Anterior cingulate cortex (tissue), 58 donors: Measurements from ENCODE around the gene OR2V2.
A peak's percentile ranks its signal among the peaks of the same experiment; 100 is the strongest.
"Not testable (repeated sequence)": the region's sequence is repeated elsewhere in the genome, so short reads cannot be mapped to it uniquely, and the experiment has no call there.

Source experiments
- DNase-seq, 58 donors: peaks; one replicate each; lab custom pipeline; 2025; lab: John Stamatoyannopoulos, UW

OR2V2 gene, protein sequence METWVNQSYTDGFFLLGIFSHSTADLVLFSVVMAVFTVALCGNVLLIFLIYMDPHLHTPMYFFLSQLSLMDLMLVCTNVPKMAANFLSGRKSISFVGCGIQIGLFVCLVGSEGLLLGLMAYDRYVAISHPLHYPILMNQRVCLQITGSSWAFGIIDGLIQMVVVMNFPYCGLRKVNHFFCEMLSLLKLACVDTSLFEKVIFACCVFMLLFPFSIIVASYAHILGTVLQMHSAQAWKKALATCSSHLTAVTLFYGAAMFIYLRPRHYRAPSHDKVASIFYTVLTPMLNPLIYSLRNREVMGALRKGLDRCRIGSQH

DNA sequence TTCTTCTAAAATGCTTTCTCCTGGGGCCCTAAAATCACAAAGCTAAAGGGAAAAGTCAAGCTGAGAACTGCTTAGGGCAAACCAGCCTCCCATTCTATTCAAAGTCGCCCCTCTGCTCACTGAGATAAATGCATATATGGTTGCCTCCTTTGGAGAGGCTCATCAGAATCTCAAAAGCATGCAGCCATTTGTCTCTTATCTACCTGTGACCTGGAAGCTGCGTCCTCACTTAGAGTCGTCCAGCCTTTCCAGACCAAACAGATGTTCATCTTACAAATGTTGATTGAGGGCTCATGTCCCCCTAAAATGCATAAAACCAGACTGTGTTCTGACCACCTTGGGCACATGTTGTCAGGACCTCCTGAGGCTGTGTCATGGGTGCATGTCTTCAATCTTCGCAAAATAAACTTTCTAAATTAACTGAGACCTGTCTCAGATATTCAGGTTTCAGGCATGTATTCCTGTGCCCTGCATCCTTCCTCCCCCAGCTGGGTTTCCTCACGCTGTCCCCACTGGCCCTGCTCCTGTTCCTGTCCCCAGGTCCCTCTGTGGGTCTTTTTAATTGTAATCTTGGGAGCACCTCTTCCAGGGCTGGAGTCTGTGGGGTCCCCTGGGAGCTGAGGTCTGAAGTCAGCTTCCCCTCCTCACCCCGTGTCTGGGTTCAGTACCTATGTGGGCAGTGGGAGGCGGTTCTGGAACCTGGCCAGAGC, at the start of gene OR2V2:
TSS of gene OR2V2 (plus strand) at position 660 of the 710 bp plus-strand sequence. CDS start 7,357 bp downstream, outside the sequence.
- DNase-seq: not testable (repeated sequence)

DNA sequence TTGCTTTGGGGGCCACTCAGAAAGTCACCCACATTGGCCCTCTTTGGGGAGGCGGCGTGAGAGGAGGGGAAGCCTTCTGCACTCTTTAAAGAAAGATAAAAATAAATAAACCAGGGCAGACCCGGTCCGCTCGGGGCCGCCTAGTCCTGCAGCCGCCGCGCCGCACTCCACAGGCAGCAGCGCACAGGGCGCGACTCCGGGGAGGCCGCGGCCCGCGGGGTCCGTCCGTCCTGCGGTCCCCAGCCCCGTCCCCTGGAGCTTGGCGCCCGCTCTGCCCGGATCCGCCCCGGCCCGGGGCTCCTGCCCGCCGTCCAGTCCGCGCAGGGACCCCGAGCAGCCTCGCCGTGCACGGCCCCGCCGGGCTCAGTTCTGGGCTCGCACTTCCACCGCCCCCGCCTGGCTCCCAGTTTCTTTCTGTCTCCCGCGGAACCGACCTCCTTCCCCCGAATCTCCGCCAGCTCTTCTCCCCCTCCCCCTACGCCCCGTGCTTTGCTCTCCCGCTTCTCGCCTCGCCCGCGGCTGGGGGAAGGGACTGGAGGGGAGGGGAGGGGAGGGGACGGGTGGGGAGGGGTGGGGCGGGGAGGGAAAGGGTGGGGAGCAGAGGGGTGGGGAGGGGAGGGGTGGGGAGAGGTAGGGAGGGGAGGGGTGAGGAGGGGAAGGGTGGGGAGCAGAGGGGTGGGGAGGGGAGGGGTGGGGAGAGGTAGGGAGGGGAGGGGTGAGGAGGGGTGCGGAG, 49.5 kb upstream of the OR2V2 start:
- DNase-seq: not testable (repeated sequence)

DNA sequence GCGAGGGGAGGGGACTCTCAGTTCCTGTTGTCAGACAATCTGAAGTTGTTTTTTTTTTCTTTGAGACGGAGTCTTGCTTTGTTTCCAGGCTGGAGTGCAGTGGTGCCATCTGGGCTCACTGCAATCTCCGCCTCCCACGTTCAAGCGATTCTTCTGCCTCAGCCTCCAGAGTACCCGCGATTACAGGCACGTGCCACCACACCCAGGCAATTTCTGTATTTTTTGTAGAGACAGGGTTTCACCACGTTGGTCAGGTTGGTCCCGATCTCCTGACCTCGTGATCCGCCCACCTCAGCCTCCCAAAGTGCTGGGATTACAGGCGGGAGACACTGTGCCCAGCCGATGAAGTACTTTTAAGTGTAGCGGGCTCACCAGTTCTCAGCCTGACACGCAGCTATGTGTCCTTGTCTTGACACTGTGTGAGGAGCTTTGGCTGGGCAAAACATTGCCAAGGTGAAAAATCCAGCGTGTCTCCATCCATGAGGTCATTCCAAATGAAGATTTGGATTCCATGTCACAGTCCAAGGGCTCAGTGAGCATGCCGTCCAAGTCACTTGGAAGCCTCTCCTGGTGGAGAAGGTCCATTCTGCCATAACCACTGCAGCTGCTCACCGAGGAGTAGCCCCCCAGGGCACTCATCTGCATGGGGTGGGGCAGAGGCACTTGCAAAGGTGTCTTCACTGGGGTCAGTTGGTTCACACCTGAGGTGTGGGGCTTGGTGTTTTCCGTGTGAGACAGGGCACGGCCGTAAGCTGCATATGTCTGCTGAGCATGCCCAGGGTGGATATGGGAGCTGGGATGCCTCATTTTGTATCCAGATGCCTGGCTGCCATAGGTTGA, 48.4 kb upstream of the OR2V2 start:
- DNase-seq: no peak

DNA sequence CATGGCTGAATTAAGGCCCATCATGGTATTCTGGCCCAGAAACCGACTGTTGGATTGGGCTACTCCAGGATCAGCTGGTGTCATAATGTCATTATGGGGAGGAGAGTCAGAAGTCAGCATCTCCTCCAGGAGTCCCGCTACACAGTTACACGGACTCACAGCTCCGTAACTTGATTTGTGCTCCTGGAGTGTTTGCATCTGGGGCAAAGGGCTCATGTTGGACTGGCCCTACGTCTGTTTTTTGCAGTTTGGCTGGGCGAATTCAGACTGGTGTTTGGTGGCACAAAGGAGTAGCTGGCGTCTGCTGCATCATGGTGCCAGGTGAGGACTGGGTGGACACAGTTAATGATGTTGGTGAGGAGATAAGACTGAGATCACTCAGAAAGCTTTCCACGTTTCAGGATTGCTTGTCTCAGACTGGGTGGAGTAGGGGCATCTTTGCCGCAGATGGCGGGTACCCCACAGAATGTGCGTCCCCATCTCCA, 47.7 kb upstream of the OR2V2 start:
- DNase-seq: no peak

DNA sequence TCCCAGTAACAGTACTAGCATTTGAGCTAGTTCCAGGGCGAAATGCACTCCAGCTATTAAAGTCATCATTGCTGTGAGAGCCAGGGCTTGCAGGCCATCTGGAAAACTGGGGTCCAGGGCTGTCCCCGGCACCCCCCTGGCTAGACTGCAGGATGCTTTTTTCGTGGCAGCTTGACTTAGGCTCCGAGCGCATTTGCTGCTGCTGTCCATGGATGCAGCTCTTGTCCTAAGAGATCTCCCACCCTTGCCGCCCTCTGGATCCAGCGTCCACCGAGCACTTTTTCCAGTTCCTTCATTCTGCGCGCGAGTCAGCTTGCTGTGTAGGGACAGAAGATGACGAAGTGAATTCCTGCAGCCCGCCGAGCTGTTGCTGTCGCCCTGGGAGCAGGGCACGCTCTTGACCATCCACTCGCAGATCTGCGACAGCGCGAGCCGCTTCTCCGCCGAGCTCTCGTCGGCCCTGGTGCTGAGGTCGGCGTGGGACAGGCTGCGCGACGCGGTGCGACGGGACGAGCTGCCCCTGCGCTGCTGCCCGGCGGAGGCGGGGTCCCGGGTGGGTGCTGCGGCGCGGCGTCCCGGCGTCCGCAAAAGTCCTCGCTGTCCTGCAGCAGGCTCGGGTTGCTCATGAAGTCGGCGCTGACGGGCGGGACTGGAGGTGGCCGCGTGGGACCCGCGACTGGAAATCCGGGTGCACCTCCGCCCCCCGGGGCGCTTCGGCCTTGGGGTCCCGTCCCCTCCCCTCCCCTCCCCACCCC, 47.1 kb upstream of the OR2V2 start:
- DNase-seq: no peak

DNA sequence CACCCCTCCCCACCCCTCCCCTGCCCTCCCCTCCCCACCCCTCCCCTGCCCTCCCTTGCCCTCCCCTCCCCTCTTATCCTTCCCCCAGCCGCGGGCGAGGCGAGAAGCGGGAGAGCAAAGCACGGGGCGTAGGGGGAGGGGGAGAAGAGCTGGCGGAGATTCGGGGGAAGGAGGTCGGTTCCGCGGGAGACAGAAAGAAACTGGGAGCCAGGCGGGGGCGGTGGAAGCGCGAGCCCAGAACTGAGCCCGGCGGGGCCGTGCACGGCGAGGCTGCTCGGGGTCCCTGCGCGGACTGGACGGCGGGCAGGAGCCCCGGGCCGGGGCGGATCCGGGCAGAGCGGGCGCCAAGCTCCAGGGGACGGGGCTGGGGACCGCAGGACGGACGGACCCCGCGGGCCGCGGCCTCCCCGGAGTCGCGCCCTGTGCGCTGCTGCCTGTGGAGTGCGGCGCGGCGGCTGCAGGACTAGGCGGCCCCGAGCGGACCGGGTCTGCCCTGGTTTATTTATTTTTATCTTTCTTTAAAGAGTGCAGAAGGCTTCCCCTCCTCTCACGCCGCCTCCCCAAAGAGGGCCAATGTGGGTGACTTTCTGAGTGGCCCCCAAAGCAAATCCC, 46.2 kb upstream of the OR2V2 start:
- DNase-seq: not testable (repeated sequence)

DNA sequence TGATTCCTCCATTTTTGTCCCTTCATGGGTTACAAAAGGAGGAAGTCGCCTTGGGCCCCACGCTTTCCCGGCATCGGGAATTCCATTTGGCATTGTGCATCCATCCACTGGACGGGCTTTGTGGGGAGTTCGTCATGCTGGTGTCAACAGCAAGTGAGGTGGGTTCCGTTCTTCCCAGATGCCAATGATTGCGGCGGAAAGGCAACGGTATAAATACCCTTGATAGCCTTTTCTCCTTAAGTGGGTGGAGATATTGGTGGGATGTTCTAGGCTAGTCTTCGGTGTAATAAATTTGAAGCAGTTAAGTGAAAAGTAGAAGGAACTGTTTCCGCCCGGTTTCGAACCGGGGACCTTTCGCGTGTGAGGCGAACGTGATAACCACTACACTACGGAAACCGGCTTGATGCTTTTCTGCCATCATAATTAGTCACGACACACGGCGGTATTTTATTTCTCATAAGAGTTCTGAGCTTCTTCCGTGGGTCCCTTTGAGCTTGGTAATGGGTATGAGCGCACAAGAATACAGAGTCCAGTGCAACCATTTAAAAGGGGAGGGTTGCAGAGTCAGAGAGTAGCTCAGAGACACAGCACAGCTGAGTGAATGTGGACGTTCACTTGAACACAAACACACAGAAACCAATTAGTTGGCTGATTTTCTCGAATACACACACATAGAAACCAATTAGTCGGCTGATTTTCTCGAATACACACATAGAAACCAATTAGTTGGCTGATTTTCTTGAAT, 45.3 kb upstream of the OR2V2 start:
- DNase-seq: not testable (repeated sequence)

DNA sequence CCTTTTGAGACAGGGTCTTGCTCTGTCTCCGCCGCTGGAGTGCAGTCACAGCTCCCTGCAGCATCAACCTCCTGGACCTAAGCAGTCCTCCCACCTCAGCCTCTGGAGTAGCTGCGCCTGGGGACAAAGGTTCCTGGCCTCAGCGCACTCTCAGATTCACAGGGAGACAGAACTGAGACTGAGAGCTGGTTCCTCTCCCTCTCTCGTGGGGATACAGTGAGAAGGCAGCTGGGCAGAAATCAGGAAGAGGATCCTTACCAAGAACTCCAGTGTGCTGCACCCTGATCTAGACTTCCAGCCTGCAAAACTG, 43.2 kb upstream of the OR2V2 start:
- DNase-seq: not testable (repeated sequence)

DNA sequence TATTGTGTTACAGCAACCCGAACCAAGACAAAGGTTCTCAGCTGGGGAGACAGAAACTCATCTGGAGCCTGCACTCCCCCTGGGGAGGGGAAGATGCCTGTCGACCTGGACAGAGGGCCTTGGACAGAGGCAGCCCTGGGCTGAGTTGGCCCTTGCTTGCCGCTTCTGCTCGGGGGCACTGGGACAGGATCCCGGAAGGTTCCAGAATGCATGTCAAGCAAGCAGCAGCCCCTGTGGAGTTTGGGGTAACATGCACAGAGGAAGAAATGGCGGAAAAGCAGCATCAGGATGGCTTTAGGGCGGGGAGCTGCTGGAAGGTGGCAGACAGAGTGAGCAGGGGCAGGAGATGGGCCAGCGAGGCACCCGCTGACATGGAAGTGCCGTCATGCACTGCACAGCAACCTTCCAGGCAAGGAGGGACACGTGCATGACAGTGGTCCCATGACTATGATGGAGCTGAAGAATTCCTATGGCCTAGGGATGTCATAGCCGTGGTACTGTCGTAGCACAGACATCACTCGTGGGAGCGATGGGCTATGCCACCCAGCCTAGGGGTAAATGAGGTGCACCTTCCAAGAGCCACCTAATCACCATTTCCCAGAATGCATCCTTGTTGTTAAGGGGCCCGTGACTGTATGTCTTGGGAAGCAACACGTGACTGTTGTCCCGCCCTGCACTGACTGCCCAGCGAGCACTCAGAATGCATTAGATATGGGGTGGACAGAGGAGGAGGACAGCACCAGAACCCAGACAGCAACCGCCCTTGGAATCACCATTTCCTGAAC, 42.6 kb upstream of the OR2V2 start:
- not testable (repeated sequence) for DNase-seq

DNA sequence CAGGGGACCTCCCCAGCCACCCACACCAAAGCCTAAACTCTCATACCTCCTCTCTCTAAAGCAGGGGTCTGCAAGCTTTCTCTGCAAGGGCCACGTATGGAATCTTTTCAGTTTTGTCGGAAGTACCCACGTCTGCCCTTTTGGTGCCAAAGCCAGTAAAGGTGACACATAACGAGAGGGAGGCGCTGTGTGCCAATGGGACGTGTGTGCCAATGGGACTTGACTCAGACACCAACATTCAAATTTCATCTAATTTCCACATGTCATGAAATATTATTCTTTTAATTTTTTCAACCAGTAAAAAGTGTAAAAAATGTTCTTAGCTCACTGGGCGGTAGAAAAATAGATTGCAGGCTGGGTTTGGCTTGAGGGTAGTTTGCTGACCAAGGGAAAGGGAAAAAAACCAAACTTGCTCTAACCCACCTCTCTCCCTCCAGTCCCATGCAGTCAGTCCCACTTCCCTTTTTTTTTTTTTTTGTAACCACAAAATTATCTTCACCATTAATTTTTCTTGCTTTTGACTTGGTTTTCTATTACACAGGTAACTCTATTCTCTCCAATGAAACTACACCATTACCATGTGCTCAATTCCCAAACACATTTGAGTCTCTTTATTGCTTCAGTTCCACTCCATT, 41.9 kb upstream of the OR2V2 start:
- no peak for DNase-seq

DNA sequence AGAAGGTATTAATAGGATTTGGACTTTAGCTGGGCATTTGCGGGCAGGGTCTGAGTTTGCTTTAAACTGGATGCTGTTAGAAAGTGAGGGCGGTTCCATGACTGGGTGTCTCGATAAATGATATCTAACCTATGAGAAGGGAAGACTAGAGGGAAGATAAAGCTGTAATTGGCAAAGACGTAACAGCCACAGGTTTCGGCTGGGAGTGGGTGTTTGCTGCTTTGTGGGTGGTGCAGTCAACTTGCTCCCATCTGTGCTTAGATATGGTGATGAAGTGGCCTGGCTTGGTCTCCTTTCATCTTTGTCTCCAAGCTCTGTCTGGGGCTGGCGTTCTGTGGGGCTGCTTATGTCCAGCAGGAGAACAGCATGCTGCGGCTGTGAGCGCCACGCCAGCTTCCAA, 39.7 kb upstream of the OR2V2 start:
- DNase-seq: peak in 2 of 58 donors; percentile 7 to 11

DNA sequence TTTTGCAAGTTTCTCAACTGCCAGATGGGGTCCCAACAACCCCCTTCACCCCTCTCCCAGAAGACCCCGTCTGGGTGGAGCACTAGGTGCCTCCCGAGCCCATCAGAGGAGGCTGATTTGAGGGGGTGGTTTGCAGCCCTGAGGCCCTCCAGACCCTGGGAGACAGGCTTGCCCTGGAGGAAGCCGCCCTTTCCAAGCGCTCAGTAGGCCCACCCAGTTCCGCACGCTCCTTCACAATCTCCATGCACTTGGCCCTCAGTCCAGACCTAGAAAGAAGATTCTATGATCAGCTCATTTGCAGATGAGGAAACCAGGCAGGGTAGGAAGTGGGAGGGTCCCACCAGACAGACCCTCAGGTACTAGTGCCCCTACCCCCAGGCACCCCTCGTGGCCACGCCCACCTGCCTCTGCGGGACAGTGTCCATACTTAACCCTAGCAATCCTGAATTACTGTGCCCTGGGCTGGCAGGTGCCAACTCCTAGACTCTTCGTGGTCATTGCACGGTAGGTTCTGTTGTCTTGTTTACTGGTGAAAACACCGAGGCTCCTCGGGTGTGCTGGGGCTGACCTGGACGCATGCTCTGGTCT, 38.7 kb upstream of the OR2V2 start:
- no peak for DNase-seq

DNA sequence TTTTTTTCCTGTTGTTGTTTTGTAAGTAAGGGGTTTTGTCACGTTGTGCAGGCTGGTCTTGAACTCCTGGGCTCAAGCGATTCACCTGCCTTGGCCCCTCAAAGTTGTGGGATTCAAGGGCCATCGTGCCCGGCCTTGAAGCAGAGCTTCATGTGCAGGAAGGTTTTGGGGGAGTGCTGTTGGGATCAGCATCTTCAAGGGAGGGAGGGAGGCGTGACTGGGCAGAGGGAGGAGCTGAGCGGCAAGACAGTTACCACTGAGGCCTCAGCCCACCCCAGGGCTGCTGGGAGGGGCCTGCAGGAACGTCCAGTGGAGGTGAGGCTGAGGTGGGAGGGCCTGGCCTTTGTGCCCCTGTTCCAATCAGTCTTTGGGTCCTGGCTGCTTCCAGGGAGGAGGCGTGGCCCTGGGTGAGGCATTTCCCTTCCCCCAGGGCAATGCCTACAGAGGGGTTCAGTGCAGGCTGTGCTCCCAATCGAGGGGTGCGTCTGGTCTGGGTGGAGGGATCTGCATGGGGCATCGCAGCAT, 37.8 kb upstream of the OR2V2 start:
- DNase-seq: no peak

DNA sequence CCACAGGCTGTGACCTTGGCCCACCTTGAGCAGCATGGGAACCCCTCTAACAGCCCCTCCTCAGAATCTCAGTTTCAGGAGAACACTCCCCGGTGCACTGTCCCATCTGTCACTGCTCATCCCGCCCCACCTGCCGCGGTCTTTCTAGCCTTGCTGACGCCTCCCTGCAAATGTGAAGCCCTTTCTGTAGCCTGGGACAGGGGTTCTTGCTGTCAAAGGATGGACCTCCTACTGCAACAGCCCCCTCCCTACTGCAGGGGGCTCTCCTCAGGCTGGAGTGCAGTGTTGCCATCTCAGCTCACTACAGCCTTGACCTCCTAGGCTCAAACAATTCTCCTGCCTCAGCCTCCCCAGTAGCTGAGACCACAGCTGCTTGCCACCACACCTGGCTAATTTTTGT, 36.4 kb upstream of the OR2V2 start:
- no peak for DNase-seq

DNA sequence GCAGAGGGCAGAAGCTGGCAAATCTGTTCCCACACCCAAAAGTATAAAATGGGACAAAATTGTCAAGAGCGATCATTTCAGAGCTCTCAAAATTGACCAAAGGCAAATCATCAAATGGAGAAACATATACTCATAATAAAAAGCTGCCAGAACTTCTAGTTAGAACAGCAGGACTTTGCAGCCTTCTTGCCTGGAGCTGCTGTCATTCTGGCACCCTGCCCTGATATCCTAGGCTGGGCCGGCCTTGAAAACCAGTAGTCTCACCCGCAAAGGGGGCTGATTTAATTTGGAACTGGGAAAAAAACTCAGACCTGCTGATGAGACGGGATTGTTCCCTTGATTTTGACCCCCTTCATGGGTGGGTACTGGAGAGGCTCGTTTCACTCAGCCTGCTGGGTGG, 34.9 kb upstream of the OR2V2 start:
- DNase-seq: no peak

DNA sequence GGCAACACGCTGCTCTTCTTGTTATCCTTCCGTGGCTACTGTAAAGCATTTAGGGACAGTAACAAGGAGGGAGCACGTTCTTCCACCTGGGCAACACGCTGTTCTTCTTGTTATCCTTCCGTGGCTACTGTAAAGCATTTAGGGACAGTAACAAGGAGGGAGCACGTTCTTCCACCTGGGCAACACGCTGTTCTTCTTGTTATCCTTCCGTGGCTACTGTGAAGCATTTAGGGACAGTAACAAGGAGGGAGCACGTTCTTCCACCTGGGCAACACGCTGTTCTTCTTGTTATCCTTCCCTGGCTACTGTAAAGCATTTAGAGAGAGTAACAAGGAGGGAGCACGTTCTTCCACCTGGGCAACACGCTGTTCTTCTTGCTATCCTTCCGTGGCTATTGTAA, 33.8 kb upstream of the OR2V2 start:
- not testable (repeated sequence) for DNase-seq
